Globus pallidus (tissue), 1 donor: ENCODE results near the gene WWOX.

Source experiments
- DNase-seq: peaks from one replicate; pipeline ENCODE4 v3.0.0-alpha.2; 2015; ENCODE audit warnings: low spot score

WWOX gene

DNA sequence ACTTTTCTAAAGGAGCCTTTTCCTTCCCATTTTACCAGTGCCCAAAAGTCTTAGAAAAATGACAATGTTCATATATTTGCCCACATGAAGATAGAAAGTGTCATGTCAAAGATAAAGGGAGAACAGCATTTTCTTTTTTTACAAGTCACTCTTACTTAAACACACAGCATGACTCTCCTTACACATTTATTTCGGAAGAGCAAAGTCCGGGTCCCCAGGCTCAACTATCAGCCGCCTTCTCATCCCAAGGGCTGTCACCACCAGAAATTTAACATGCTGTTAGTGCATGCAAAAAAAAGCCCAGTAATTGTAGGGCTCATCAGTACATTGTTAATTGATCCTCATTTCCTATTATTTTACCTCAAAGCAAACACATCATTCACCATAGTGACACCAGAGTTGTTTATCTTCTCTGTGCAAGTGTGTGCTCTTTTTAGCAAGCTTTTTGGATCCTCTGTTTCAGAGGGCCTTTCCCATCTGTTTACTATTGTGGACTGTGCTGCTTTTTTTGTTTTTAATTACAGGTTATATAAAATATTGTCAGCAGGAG, 560.3 kb downstream of the WWOX start:
- DNase-seq = no peak

DNA sequence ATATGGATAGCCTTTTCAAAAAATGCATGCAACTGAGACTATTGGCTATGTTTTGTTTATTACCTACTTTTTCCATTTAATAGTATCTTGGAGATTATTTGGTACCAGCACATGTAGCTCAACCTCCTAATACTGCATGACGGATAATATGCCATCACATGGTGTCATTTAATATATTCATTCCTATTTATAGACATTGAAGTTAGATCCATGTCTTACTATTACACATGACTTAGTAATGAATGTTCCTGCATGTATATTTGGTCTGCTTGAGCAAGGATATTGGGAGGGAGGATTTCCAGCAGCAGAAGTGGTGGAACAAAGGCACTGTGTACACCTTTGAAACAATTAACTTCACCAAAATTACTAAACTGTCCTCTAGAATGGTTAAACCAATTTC, 561.3 kb downstream of the WWOX start:
- DNase-seq = no peak

DNA sequence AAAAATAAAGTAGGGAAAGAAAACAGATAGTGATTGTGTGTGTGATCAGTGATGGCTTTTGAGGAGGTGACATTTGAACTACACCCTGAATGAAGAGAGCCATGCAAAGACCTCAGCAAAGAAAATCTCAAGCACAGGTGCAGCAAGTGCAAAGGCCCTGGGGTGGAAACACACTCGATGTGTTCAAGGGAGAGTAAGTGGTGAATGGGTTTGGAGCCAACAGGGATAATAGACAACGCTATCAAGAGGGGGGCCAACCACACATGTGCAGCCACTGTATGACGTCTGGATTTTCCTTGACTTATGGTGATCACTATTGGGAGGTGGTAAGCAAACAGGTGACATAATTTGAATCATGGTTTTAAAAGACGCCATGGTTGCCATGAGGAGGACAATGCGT, 564.2 kb downstream of the WWOX start:
- no peak for DNase-seq

DNA sequence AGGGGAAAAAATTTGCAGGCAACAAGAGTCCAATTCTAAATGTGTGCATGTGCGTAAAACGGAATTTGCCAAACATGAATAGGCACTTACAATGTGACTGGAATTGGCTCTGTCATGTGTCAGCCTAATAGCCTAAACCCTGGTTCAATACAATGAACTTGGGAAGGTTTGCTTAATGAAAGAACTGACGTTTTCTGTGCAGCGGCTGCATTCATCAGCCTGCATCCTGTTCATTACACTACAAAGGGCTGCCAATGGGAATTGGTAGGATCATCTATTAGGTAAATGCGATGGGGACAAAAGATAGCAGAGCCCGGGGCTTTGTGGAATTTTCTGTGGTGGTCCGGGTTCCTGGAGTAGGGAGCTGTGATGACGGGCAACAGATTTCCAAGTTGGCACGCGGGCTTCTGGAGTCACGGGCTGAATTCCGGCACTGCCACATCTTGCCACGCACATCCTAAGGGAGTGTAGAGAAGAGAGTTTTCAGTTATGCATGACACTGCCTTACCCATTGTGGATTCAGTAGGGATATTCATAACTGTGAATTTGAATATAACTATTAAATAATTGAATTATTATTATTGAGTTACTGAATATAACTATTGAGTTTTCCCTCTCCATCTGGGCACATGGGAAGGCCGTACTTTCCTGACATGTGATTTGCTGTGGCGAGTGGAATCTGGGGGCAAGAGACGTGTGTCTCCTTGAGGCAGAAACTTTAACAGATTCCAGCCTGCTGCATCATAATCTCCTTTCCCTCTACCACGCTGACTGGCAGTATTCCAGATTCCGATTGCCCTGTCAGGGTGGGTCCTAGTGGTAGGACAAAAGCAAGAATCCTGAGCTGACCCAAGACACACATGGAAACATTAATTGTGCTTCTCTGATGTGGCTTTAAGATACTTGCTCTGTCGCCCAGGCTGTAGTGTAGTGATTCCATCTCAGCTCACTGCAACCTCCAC, 565.6 kb downstream of the WWOX start:
- DNase-seq = no peak

DNA sequence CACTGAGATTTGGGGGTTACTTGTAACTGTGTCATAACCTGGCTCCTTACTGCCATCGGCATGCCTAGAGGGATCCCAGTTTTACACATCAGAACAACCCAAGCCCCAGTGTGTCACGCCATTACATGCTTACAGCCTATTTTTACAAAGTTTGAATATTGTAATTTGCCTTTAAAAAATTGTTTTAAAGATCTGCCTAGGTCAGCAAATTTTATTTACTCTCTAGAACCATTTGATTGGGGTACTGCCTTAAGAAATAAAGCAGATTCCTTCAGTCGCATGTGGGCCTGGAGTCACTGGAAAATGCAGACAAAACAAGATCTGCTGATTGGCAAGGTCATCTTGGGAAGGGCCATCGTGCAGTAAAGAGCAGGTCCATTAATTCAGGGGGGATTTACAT, 566.9 kb downstream of the WWOX start:
- DNase-seq = no peak

DNA sequence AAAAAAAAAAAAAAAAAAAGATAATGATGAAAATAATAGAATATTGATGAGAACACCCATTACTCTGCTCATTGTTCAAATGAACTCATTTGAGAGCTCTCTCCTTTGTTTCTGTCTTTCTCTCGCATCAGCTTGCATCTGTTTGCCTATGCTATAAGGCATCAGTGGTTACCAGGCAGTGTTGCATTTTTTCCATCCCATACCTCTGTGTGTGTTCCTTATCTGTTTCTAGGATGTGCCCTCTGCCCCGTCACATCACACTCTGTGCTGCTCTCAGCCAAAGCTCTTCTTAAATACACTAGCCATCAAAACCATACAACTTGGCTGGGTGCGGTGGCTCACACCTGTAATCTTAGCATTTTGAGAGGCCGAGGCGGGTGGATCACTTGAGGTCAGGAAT, 568.2 kb downstream of the WWOX start:
- DNase-seq = no peak

DNA sequence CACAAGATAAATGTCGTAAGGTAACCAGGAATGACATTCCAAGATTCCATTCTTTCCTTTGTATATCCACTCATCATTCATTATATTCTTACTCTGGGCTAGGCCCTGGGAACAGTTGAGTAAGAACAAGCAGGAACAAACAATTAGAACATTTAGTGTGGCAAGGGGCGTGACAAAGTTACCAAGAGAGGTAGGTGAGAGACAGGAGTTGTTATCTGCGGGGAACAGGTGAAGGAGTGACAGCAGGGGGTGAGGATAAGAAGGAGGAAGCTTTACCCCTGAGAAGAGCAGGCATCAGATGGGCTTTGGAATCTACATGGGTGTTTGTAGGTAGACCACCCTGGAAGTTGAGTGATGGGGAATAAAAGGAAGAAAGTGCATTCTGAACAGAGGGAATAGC, 568.9 kb downstream of the WWOX start:
- DNase-seq = no peak

DNA sequence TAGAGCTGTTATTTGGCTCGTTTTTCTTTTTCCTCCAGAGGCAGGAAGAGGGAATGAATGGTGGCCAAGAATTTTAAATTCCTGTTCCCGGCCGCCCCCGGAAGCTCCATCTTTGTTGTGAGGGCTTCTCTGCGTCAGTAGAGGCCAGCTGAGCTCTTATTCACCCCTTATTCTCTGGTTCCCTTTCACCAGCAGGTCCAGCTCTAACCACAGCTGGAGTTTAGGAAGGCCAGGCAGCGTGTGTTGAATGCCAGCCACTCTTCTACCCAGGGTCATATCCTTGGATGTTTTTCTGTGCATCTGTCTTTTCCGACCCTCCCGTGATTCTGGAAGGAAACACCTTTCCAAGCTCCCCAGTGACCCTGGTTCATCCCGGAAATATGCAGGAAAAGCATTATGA, 570.5 kb downstream of the WWOX start:
- DNase-seq = no peak

DNA sequence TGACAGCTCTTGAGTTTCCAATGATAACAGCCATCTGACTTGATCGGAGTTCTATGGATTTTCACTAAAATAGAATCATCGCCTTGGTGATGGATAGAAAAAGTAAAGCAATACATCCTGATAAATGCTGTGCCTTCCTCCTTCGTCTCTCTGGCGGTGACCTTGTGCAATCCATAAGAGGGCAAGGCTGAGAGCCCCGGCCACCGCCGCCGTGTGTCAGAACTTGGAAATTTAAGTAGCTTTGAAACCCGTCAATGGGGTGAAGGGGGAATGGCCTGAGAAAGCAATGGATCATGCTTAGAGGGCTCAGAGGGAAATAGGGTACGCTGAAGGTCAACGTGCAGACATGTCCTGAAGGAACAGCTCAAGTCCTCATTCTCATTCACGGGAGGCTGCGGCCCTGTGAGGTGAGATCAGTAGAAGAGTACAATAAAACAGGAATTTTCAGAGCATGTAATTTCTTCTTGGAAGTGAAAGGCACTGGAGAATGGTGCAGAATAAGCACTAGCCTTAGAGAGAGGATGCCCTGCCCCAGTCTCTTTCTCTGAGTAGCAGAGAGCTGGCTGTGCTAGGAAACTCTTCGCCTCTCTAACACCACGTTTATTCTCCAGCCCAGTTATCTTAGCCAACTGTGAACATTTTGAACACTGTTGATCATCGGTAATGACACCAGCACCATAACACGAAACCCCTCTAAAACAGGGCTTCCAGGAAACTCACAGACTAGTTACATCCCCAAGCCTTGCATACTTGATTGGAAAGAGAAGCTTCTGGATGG, 573.5 kb downstream of the WWOX start:
- DNase-seq = no peak

DNA sequence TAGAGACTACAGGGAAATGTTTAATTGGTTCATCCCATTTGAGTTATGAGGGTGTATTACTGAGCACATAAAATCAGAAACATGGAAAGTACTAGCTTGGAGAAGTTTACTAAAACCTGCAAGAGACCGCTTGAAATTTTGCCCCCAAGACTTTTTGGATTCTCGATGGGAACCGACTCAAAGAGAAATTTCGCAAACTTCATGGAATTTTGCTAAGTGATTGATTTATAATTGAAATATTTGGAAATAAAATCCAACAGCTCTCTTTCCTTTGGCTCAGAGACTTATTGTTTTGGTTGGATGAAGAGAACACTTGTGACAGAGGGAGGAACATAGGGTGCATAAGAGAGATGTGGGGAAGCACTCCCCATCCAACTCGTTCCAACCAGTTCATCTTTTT, 574.4 kb downstream of the WWOX start:
- no peak for DNase-seq

DNA sequence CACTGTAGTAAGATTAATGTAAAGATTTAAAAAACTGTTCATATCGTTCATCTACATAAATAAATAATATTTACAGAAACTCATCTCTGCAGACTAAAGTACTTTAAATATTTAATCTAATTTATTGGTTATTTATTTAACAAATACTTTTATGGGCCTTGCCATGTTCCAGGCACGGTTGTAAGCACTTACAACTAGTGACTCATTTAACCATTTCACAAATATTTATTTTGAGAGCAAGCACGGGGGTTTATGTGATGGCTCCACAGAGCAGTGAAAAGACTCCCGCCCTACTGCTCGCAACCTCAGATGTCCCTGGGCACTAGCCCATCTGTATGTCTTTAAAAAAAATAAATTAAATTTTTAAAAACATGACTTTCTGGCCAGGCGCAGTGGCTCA, 575.9 kb downstream of the WWOX start:
- DNase-seq = no peak

DNA sequence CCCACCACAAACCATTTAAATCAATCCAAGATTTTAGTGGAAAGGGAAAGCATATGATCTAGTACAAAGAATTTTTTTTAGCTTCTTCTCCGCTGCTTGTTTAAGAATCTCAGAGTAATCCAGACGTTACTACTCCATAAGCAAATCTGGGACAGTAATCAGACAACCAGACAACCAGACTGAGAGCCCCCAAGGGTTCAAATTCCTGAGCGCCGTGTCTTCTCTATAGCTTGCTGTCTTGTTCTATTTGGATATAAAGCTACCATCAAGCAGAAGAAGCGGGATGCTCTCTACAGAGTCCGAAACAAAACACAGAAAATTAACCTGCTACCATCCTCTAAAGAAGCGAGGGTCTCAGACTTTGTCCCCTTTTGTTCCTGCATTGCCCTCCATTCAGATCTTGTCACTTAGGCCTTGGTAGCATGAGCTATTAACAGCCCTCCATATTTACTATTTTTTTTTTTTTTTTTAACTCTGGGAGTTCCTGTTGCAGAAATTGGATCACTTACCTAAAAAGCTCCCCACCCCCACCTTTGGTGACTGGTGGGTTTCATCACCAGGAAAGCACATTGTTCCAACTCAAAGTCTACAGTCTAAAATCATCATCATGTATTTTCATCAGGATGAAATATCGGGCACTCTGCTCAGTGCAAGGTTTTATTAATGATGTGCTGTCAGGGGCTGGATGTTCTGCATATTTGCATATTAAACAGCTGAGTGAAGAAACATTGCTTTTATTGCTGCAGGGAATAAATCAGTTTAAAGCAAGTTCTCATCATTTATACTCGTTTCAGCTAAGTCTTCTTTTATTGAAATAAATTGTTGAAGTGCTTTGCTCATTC, 576.7 kb downstream of the WWOX start:
- no peak for DNase-seq

DNA sequence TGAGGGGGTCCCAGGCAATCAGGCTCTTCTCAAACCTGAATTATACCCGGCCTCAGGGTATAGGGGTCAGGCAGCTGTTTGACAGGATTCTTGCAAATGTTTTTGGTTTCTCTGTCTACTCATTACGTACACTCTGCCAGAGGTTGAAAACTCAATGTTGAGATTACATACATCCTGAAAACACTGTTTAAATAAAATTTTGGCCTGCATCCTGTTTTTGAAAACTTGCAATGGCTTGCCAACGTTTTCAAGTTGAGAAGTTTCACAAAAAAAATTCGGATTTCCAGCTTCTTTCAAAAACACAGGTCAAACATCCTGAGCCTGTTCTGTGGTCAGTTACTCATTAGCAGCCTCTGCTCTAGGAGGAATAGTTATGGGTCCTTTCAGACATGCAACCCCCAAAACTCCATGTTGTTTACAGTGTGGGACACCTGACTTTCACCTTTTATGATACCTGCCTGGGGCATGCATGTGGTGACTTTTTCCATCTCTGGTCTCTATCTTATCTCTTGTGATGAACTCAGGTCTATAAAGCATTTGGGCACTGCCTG, 577.8 kb downstream of the WWOX start:
- no peak for DNase-seq

DNA sequence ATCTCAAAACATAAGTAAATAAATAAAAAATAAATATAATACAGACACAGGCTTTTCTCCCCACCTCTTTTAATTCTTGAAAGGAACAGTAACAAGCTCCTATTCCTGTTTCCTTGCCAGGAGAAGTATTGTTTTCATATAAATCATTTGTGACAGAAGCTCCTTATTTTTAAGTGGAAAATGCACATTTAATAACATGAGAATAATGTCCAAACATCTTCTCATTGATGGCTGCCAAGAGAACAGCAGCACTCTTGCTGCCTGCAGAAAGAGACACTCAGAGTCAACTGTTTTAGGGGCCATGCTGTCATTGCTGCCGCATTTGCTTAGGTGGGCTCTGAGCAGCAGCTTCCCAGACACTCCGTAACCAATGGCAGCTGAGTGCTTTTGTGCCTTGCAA, 580.1 kb downstream of the WWOX start:
- no peak for DNase-seq

DNA sequence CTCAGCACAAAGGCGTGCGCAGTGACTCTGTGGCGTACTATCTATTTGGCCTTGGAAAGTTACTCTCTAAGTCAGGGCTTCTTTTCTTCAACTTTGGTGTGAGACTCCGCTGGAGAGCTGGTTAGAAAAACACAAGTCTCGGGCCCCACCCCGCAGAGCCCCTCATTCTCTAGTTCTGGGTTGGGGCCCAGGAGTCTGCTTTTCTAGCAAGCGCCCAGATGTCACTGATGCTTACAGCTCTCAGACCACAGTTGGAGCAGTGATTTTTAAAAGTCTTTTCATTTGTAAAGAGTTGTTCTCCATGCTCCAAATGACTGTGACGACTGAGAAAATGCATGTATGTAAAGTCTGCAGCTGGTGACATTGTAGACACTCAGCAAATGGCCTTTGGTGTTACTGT, 582.3 kb downstream of the WWOX start:
- DNase-seq = no peak

DNA sequence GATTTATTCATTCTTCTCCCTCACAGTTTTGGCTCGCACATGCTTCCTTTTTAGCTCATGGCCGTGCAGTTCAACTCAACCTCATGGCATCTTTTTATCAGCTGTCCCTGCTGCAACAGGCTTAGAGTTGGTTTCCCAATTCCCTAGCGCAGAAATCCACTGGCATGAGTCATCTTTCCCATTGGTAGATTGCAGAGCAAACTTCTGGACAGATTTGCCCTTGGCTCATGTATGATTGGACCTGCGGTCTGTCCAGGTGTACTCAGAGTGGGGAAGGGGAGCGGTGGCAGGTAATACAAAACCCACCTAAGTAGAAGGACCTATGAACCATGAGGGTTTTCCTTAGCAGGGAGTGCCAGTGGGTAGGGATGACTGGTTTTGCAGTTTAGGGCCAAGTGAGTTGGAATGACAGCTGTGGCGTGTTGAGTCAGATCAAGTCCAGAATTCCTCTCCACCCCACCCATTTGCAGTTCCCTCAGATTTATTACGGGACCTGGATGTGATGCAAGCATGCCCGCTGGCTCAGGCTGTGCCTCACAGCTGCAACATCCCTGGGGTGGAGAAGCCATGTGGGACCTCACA, 584.7 kb downstream of the WWOX start:
- no peak for DNase-seq

DNA sequence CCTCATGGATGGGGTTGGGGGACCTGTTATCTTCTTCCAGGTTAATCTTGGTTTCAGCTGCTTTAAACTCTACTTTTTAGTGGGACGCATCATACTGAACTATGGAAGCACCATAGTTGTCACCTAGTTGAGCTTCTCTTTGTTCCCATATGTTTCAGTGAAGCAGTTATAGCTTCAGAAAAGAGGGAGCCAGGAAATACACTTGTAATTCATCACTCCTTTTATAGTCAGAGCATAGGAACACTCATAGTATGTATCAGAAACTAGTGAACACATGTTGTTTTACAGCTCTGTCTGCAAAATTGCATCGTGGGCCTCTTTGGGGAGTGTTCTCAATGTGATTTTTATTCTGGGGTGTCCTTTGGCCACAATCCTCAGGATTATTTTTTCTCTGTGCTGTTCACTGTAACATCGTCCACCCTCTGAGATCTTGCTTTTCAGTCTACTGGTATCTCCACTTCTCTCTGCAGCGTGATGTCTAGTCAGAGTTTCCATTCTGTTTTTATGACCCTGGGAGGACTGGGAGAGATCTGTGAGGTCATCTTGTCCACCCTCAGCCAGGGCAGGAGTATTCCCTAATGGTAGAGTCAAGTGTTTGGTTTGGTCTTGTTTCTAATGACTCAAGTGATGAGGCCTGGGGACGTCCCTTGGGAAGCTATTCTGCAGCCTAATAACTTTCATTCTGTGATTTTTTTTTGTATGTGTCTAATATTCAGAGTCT, 585.4 kb downstream of the WWOX start:
- no peak for DNase-seq

DNA sequence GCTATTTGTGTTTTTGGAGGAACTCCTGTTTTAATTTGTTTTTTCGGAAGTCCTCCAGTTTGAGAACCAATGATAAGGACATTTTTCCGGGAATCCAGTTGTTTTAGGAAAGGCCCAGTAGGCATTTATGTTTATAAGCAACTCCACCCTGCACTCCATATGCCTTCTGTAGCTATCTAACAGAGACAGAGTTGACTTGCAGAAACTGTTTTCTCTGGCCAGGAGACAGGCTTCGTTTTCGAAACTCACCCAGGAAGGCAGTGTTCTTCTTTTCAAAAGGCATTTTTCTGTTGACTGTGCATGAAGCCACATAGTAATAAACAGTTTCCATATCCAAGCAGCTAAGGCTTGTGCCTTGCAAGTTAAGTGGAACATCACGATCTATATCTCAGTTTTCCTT, 587.1 kb downstream of the WWOX start:
- DNase-seq = no peak

DNA sequence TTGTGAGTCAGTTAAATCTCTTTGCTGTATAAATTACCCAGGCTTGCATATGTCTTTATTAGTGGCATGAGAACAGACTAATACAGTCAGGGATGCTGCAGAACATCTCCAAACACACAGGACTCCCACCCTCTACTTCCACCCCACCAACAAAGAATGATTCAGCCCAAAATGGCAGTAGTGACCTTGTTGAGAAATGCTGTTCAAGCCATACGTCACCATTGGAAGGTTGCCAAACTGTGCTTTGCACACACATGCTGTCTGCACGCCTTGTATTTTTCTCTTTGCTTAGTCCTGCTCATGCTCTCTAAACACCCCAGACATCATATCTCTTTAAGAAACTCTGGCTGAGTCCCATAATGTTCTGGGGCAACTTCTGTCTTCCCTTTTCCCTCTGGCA, 589.6 kb downstream of the WWOX start:
- no peak for DNase-seq

DNA sequence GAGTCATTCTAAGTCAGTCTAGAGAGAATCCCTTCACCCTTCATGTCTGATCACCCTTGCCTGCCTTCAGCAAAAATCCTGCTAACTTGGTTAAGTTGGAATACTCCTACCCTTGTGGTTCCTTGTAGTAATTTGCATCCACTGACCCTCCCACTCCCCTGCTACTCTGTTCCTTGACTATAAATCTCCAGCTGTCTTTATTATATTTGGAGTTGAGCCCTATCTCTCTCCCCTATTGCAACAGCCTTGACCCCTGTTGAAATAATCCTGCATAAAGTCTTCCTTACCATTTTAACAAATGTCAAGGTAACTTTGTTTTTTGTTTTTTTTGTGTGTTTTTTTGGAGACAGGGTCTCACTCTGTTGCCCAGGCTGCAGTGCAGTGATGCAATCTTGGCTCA, 590.1 kb downstream of the WWOX start:
- no peak for DNase-seq

DNA sequence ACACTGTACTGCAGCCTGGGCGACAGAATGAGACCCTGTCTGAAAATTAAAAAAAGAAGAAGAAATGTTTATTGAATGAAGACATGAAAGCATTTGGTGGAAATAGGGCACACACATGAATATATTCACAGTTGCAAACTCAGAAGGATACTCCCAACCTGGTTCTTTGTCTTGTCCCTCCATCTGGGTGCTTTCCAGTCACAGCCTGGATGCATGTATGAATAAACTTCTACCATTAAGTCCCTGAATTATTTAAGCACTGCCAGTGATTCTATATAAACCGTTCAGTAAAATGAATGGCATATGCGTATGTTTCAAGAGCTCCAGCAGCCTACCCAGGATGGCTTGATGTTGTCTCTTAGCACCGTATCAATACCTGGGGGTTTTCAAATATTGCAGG, 591.1 kb downstream of the WWOX start:
- no peak for DNase-seq
